ENCODE measurements around the gene COL18A1.
"Not testable (repeated sequence)": the region's sequence is repeated elsewhere in the genome, so short reads cannot be mapped to it uniquely, and the experiment has no call there.

COL18A1 gene

GRCh38 chr21:45550522-45551210 is 145.7 kb downstream of the COL18A1 start:
- DNase-seq, result peak; percentile 35 to 62

GRCh38 chr21:45551316-45551715 is 146.4 kb downstream of the COL18A1 start:
- peak; percentile 28 to 55 for DNase-seq

GRCh38 chr21:45551783-45552695 is 147.1 kb downstream of the COL18A1 start:
- no peak for DNase-seq

- DNase-seq, result no peak
These were observed 147.9 kb downstream of the COL18A1 start for GRCh38 chr21:45552696-45553391.

- DNase-seq, result peak; percentile 87 to 91
These were observed 149.7 kb downstream of the COL18A1 start for GRCh38 chr21:45554477-45555175.

- DNase-seq, result no peak
These were observed 150.2 kb downstream of the COL18A1 start for GRCh38 chr21:45555251-45555556.

- peak; percentile 61 to 73 for DNase-seq
These were observed 150.8 kb downstream of the COL18A1 start for GRCh38 chr21:45555557-45556301.

- no peak for DNase-seq
These were observed 151.3 kb downstream of the COL18A1 start for GRCh38 chr21:45556302-45556644.

GRCh38 chr21:45556645-45557615 is 152.0 kb downstream of the COL18A1 start:
- no peak for DNase-seq

- no peak for DNase-seq
These were observed 152.7 kb downstream of the COL18A1 start for GRCh38 chr21:45557616-45558043.

GRCh38 chr21:45558044-45558721 is 153.2 kb downstream of the COL18A1 start:
- no peak for DNase-seq

GRCh38 chr21:45559216-45560105 is 154.5 kb downstream of the COL18A1 start:
- DNase-seq, result no peak

GRCh38 chr21:45560106-45561021 is 155.4 kb downstream of the COL18A1 start:
- no peak for DNase-seq

- DNase-seq, result not testable (repeated sequence)
These were observed 156.3 kb downstream of the COL18A1 start for GRCh38 chr21:45561241-45561640.

- DNase-seq, result no peak
These were observed 157.4 kb downstream of the COL18A1 start for GRCh38 chr21:45562402-45562801.

GRCh38 chr21:45562965-45563364 is 158.0 kb downstream of the COL18A1 start:
- DNase-seq, result no peak

All from CD4-positive, alpha-beta T cell treated with Interleukin-1 beta for 1 hour (primary cell).